Stimulated activated CD4-positive, alpha-beta T cell treated with anti-CD3 and anti-CD28 coated beads, Interleukin-4, amount 100 ng/mL, for 48 hours (primary cell): Measurements from ENCODE around the gene F13A1.
A peak's percentile ranks its signal among the peaks of the same experiment; 100 is the strongest.
"Not testable (repeated sequence)": the region's sequence is repeated elsewhere in the genome, so short reads cannot be mapped to it uniquely, and the experiment has no call there.

Source experiments
- DNase-seq, 2 donors: peaks; one replicate each; pipeline ENCODE4 v3.0.0-alpha.2; 2020; ENCODE audit warnings: low read depth in 2 of 2

F13A1 gene

GRCh38 chr6:6317825-6318733 lies 2.4 kb downstream of the F13A1 start:
- DNase-seq: no peak

GRCh38 chr6:6317386-6317785 lies 3.1 kb downstream of the F13A1 start:
- DNase-seq: no peak

DNA sequence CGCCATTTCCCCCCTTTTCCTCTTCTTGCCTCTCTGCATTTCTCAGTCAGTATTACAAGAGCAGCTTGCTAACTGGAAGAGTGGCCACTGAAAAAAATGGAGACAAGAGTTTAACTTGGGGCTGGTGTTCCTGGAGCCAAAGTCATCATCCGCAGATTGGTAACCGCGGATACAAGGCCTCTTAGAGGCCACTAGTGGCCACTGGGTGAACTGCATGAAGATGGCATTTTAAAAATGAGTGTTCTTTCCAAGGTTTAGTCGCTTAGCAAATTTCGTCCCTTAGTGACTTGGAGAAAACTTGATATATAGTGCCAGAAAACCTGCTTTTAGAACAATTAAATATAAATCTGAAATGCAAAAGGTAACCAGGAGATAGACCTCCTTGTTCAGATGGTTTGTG lies 4.8 kb downstream of the F13A1 start:
- DNase-seq: peak in 1 of 2 donors; percentile 17

- DNase-seq: no peak
Measured at GRCh38 chr6:6314596-6314995, 5.9 kb downstream of the F13A1 start.

DNA sequence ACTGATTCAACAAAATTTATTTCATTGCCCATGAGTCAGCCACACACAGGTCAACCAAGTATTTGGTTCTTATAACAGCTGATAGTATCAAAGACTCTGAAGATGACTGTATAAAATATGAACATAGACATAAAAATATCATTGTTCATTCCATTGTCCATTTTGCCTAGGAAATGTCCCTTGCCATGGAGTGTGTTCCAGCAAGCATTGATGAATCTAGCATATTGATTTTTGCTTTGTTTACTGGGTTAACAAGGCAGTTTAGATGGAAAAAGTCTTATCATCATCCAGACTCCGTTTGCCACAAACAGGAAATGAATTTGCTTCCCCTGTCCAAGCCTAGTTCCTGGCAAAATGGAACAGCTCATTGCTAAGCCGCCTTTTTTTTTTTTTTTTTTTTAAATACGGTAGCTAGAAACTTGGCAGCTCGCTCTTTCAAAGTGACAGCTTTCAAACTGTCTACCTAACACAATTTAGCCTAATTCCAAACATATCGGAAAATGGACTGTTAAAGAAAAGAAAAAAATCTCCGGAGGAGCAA lies 7.5 kb downstream of the F13A1 start:
- no peak for DNase-seq

DNA sequence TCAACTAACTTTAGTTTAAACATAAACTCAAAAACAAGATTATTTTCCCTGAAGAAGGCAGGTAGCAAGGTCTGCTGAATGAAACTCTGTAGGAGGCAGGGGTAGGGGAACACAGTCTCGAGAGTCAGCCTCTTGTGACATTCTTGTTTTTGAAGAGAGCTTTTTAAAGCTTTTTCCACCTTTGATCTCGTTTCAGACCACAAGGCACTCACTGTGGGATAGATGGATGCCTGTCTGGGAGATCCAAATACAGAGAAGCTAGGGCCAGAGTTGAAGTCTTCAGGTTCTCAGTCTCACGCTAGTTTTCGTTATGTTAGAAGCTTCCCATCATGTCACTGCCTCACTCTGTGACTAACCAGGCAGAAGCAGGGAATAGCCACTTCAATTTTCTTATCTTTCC lies 14.9 kb downstream of the F13A1 start:
- DNase-seq: no peak

DNA sequence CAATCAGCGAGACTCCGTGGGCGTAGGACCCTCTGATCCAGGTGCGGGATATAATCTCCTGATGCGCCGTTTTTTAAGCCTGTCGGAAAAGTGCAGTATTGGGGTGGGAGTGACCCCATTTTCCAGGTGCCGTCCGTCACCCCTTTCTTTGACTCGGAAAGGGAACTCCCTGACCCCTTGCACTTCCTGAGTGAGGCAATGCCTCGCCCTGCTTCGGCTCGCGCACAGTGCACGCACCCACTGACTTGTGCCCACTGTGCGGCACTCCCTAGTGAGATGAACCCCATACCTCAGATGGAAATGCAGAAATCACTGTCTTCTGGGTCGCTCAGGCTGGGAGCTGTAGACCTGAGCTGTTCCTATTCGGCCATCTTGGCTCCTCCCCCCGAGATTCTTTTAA lies 20.1 kb downstream of the F13A1 start:
- not testable (repeated sequence) for DNase-seq

GRCh38 chr6:6293317-6293716 lies 27.1 kb downstream of the F13A1 start:
- DNase-seq: no peak

- DNase-seq: no peak
Measured at GRCh38 chr6:6287415-6287814, 33.0 kb downstream of the F13A1 start.

GRCh38 chr6:6285679-6286078 lies 34.8 kb downstream of the F13A1 start:
- no peak for DNase-seq

DNA sequence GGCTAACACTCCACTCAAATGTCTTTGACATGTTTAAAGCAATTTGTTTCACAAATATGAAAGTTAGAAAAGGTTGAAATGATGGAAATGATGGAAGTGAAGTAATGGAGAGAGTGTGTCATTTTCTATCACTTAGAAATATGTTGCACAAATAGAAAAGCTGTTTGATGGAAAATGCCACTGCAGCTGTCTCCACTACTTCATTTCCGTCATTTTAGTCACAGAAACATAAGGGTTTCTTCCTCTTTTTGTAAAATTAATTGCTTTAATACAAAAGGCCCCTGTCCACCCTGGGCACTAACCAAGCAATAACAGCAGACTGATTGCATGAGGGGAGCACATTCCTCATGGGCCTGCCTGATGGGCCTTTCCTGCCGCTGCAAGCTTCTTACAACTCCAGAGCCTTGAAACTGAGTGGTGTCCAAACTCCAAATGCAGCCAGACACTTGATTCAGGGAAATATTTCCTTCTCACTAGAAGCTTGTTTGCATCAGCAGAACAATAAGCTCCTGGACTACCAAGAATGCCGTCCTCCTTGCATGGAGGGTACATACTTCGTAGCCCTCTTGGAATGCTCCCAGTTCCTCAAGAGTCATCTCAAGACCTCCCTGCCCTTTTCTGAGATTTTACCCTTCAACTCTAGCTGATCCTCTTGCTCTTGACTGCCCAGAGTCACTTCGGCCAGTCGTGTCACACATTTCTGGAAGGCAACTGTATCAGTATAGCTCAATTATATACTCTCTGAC lies 36.1 kb downstream of the F13A1 start:
- DNase-seq: no peak

DNA sequence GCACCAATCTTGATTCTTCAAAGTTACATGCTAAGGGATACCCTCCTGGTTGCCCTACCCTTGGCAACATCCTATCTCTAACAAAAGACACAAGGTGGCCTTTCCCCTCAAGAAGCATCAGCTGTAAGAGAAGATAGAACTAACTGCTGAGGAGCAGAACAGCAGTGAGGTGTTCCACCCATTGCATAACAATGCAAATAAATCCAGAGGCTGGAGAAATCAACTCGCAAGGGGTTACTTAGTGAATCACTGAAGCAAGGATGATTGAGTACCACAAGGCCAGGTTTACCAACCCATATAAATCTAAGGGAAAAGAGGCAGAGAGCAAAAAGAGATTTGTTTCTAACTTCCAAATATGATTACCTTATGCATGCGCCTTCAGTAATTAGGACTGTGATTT lies 36.7 kb downstream of the F13A1 start:
- no peak for DNase-seq

DNA sequence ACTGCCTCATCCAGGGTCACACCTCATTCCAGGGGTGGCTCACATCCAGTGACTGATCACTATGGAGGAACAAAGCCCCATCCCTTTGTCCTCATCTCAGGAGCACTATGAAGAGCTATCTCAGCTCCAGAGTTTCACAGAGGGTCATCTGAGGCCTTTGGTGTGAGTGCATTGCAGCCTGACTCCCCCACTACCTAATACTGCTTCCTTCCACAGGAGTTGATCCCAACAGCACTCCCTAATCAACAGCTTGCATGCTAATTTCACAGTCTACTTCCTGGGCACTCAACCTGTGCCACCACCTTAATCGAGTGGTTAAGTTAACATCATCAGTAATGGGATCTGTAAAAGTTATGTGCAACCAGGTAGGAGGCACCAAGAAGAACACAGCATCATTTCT lies 37.7 kb downstream of the F13A1 start:
- DNase-seq: no peak

DNA sequence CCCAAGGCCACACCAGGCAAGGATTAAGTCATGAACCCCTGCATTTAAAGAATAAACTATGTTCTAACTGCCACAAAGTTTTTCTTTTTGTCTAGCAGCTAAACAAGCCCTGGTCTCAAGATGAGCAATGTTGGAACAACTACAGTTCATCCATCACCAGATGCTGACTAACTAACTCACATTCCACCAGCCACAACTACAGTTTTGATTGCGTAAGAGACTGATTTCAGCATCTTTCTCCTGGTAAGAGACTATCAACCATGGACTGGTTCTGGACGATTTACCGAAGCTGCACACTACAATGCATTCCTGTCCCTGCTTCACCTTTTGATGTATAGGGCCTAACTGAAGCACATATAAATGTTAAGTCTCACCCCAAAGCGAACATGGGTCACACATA lies 43.0 kb downstream of the F13A1 start:
- DNase-seq: no peak

DNA sequence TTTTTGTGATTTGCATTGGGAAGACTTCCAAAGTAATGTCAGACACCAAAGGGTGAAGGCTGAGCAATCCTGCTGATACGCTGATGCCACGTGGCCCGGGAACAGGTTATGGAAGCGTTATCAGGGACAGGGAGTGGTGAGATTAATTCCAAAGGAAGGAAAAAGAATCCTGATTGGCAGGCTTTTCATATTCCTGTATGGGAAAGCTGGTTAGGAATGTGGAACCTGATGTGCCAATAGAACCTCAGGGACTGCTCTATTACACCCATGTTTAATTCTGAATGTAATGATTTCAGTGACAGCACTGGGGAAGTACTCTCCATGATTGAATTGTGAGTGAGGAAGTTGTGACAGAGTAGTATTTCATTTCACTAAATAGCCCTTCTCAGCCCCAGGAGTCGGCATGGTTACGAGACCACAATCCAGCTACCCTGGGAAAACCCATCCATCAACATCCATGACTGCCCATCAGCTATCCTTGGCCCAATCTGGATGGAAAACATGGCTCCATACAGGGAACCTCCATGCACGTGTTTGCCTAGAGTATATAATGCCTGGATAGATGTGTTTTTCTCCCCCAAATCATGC lies 49.4 kb downstream of the F13A1 start:
- no peak for DNase-seq

- no peak for DNase-seq
Measured at GRCh38 chr6:6260196-6260722, 60.2 kb downstream of the F13A1 start.

GRCh38 chr6:6256886-6257285 lies 63.6 kb downstream of the F13A1 start:
- no peak for DNase-seq

DNA sequence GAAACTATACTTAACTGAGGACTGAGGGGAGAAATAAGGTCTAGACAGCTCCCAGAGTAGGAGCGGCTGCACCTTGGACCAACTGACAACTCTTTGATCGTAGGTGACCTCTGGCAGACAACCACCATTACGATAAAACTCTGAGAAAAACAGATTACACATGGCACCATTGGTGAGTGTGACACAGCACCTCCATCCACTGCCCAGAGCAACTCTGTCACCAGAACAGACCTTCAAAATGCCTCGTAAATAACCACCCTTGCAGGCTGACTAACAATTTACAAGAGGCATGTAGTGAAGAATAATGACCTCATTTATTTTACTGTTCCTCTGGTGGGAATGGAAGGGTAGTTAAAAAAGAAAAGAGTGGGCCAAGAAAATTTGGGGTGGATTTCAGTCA lies 64.2 kb downstream of the F13A1 start:
- no peak for DNase-seq

DNA sequence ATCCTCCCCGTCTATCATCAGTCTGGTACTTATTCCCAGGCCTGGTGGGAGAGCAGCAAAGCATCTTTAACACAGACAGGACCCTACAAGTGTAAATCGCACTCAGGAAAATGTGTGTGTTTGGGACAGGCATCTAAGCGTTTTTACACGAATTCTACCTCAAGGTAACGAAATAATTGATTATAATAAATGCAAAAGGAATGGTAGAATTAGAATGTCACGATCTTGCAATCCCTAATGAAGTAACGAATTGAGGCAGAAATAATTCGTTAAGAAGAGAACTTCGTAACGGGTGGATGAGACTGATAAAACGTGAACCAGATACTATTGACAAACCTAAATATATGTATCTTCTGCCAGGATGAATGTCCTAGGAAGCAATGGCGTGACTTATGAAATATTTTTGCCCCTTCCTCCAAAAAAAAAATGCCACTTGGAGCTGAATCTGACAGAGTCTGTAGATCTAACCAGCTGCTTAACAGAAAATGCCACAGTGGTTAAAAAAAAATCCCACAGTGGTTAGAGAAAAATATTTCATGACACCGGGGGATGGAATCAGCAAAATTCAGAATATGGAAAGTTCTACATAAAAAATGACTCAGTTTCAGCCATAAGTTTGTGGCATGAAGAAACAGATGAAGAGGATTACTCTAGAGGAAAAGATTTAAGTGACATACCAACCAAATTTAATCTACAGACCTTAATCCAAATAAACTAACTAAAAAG lies 68.7 kb downstream of the F13A1 start:
- DNase-seq: no peak

DNA sequence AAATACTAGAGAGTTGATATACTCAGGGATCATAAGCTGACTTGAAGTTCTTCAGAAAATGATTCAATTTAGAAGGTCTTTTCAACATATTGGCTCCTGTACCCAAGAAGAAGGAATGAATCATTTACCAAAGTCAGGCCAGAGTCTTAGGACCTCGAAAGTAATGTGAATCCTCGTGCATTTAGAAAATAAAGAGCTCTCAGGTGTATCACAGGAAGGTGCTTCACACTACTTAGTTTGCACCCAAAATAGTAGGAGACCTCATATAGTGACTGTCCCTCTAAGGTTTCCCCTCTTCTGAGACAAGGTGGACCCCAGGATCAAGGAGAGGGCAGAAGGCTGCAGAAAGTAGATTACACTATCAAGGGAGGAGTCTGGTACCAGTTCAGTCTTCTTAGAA lies 71.8 kb downstream of the F13A1 start:
- DNase-seq: no peak

DNA sequence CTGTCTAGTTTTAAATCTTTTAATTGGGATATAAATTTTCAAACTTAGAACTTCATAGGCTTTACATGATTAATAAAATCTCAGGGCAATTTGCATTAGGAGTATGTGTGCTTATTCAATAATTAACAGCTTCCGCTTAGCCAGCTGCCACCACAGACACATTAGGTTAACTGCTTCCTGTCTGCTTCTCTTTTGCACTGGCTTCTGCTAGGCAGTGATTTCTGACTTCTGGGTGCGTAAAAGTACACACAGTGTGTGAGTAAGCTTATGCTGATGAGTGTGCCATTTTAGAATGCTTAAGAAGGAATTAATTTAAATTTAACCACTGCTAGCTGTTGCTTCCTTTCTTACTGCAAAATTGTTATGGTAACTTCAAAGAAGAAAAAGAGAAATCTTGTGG lies 73.9 kb downstream of the F13A1 start:
- no peak for DNase-seq

DNA sequence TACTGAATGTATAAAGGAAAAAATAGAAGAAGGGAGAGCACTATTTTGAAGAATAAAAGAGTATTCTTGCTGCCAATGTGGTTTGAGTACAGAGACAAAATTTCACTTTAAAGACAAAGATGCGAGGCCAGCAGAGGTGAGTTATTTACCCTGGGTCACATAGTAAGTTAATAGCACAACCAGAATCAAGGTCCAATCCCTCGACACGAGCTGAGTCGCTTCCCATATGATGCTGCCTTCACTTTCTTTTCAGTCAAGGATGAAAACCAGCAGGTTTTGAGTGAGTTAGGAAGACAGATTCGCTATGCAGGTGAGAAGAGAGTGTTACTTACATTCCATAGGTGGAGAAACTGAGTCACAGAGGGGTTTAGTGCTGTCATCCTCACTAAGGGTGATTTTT lies 75.8 kb downstream of the F13A1 start:
- no peak for DNase-seq
